ENCODE measurements around the gene TAF3.

Gene TAF3

DNA sequence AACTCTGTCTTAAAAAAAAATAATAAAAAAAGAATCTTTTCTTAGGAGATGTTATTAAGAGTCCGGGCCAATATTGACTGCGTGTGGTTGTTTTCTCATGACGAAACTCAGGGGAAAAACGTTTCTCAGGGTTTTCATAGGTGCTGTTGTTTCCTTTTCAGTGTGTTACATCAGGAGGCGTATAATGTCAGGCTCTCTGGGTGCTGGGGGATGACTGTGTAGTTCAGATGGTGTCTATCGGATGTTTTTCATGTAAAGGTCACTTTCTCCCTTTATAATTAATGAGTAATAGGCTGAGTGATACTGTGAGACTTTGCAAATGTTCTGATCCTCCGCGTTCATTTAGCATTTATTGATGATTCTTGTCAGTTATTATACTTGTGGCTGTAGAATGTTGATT, 84.1 kb downstream of the TAF3 start:
- no peak for ATAC-seq (replicated peaks)
- peaks cover 13% of the 10 kb centered on the region for H3K36me3 Mint-ChIP-seq (ENCODE audit: insufficient read depth)
- H3K4me1 Mint-ChIP-seq (ENCODE audit: low read depth in 2 of 2) = peaks cover 15 to 25% of the 10 kb centered on the region in 2 donors
- DNase-seq = no peak
- H3K9me3 Mint-ChIP-seq = no peaks in the 10 kb centered on the region
- no peaks in the 10 kb centered on the region for H3K27me3 Mint-ChIP-seq
- H3K27ac Mint-ChIP-seq = no peak overlapping the region
- H3K4me3 Mint-ChIP-seq = no peak overlapping the region

DNA sequence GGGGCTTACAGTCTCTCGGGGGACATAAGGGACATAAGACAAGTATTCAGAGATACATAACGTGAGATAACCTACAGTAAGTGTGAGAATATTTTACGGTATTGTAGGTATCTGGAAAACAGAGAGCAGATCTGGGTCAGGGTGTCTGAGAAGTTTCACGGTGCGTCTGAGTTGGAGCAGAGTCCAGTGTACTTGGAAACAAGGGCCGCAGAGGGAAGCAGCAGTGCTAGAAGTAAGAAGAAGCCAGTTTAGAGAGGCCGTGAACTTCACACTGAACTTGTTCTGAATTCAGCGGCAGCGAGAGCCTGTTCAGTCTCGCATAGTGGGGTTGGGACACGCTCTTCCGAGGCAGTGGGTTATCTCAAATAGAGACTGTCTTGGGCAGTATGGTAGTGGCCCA, 85.5 kb downstream of the TAF3 start:
- H3K27me3 Mint-ChIP-seq = no peaks in the 10 kb centered on the region
- ATAC-seq (replicated peaks) = no peak
- DNase-seq = no peak
- H3K4me3 Mint-ChIP-seq = no peak overlapping the region
- peaks cover 16 to 32% of the 10 kb centered on the region in 2 donors for H3K4me1 Mint-ChIP-seq (ENCODE audit: low read depth in 2 of 2)
- no peak overlapping the region for H3K27ac Mint-ChIP-seq
- peaks cover 3% of the 10 kb centered on the region for H3K36me3 Mint-ChIP-seq (ENCODE audit: insufficient read depth)
- no peaks in the 10 kb centered on the region for H3K9me3 Mint-ChIP-seq

GRCh38 chr10:7906128-7906527, 87.8 kb downstream of the TAF3 start:
- H3K27me3 Mint-ChIP-seq = no peaks in the 10 kb centered on the region
- no peaks in the 10 kb centered on the region for H3K9me3 Mint-ChIP-seq
- H3K4me3 Mint-ChIP-seq = no peak overlapping the region
- no peak for DNase-seq
- ATAC-seq (replicated peaks) = no peak
- no peaks in the 10 kb centered on the region for H3K36me3 Mint-ChIP-seq (ENCODE audit: insufficient read depth)
- peaks cover 20 to 31% of the 10 kb centered on the region in 2 donors for H3K4me1 Mint-ChIP-seq (ENCODE audit: low read depth in 2 of 2)
- H3K27ac Mint-ChIP-seq = no peak overlapping the region

DNA sequence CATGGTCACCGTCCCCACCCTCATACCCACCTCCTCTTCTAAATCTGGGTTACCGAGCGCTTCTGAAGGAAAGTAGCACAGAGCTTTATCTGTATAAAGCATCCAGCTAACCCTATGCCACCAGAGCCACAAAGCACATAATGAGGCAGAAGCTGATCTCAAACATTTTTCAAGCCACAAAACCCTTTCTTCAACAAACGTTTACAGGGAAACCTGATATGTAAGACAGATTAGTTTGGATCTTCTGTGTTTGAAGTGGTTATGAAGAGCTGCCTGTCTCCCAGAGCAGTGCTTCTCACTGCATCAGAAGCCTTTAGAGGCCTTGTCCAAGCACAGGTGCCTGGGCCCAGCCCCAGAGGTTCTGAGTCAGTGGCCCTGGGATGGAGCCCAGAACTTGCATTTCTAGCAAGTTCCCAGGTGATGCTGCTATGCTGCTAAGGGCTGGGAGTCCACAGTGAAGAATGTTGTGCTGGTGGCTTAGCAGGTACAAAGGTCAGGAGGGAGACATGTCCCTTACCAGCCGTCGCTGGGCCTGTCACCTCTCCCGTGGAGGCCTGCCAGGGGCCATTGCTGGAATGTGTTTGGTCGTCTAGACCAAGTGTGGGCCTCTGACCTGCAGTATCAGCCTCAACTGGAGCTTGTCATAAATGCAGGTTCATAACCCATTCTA, 90.4 kb downstream of the TAF3 start:
- Mint-ChIP-seq H3K27me3 (no peaks in the 10 kb centered on the region), H3K4me1 (ENCODE audit: low read depth in 2 of 2) (peaks cover 21 to 34% of the 10 kb centered on the region in 2 donors), H3K27ac (no peak overlapping the region), H3K9me3 (no peaks in the 10 kb centered on the region), H3K36me3 (ENCODE audit: insufficient read depth) (no peaks in the 10 kb centered on the region), H3K4me3 (no peak overlapping the region)
- DNase-seq (no peak), ATAC-seq (replicated peaks) (no peak)

DNA sequence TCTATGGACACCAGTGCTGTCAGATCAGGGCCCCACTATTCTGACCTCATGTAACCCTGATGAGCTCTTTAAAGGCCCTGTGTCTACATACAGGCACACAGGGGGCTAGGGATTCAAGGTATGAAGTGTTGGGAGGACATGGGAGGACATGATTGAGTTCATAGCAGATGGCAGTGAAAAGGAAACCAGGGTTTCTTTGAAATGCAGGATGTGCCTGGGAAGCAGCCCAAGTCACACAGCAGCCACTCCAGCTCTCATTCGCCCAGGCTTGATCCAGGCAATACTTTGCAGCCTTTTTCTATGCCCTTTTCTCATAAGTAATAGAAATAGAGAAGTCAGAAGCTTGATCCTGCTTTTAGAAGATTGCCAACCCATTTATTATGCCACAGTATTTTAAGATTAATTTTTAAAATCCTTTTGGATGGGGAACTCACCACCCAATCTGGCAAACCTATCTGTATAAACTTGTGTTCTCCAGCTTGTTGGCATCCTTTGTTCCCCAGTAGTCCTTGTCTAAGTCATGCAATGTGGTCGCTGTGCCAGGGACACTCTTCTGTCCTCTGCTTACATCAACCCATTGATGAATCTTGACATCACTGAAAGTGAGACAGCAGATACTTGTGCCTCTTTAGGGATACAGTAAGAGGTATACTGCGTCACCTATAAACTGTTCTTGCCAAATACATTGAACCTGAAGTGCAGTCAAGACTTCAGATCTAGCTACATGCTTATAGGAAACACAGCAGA, 95.0 kb downstream of the TAF3 start:
- Mint-ChIP-seq H3K36me3 (ENCODE audit: insufficient read depth) (no peaks in the 10 kb centered on the region), H3K27me3 (no peaks in the 10 kb centered on the region), H3K27ac (no peak overlapping the region), H3K9me3 (no peaks in the 10 kb centered on the region), H3K4me1 (ENCODE audit: low read depth in 2 of 2) (peaks cover 9 to 15% of the 10 kb centered on the region in 2 donors), H3K4me3 (no peak overlapping the region)
- ATAC-seq (replicated peaks) = no peak
- no peak for DNase-seq

GRCh38 chr10:7915923-7916536, 97.7 kb downstream of the TAF3 start:
- ATAC-seq (replicated peaks) (no peak), DNase-seq (no peak)
- no peak overlapping the region for H3K27ac Mint-ChIP-seq
- H3K9me3 Mint-ChIP-seq = no peaks in the 10 kb centered on the region
- H3K4me3 Mint-ChIP-seq = no peak overlapping the region
- peaks cover 3 to 5% of the 10 kb centered on the region in 2 donors for H3K4me1 Mint-ChIP-seq (ENCODE audit: low read depth in 2 of 2)
- no peaks in the 10 kb centered on the region for H3K36me3 Mint-ChIP-seq (ENCODE audit: insufficient read depth)
- no peaks in the 10 kb centered on the region for H3K27me3 Mint-ChIP-seq

DNA sequence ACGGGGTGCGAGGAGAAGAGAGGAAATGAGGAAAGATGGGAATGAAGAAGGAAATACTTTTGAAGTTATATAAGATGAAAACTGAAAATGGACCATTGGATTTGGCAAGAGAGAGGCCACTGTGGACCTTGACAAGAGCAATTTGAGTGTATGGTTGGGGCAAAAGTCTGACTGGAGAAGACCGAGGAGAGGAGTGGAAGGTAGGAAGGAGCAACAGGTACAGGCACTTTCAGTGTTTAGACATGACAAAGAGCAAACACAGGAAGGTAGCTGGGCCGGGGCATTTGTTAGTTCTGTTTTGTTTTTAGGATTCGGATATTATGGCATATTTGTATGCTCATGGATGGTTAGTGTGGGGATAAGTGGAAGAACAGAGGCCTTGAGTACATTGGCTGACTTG, 99.4 kb downstream of the TAF3 start:
- no peak overlapping the region for H3K4me3 Mint-ChIP-seq
- H3K4me1 Mint-ChIP-seq (ENCODE audit: low read depth in 2 of 2) = peaks cover 2 to 8% of the 10 kb centered on the region in 2 donors
- no peak for DNase-seq
- H3K9me3 Mint-ChIP-seq = no peaks in the 10 kb centered on the region
- no peaks in the 10 kb centered on the region for H3K36me3 Mint-ChIP-seq (ENCODE audit: insufficient read depth)
- H3K27me3 Mint-ChIP-seq = no peaks in the 10 kb centered on the region
- no peak overlapping the region for H3K27ac Mint-ChIP-seq
- no peak for ATAC-seq (replicated peaks)

GRCh38 chr10:7922707-7923106, 104.4 kb downstream of the TAF3 start:
- Mint-ChIP-seq H3K36me3 (ENCODE audit: insufficient read depth) (peaks cover under 1% of the 10 kb centered on the region), H3K9me3 (no peaks in the 10 kb centered on the region), H3K4me1 (ENCODE audit: low read depth in 2 of 2) (peaks cover 6 to 14% of the 10 kb centered on the region in 2 donors), H3K4me3 (no peak overlapping the region), H3K27me3 (no peaks in the 10 kb centered on the region), H3K27ac (no peak overlapping the region)
- ATAC-seq (replicated peaks) (no peak), DNase-seq (no peak)

DNA sequence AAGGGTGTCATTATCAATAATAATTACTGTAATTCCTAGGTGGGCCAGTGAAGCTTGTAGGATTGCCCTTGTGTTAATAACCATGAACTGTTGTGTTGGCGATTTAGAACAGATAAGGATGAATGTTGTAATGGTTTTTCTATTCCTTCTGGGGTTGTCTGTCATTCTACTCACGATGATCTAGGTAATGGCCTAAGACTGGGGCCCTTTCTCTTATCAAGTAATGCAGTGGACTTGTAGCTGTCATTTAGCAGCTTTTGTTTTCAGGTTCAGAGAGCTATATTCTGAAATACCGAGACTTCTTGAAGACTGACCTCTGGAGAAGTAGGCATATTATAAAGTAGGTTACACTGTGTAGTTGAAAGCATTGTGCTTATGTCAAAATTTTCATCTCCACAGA, 110.2 kb downstream of the TAF3 start:
- Mint-ChIP-seq H3K27me3 (no peaks in the 10 kb centered on the region), H3K9me3 (no peaks in the 10 kb centered on the region), H3K4me3 (no peak overlapping the region), H3K4me1 (ENCODE audit: low read depth in 2 of 2) (peaks cover 16 to 34% of the 10 kb centered on the region in 2 donors), H3K36me3 (ENCODE audit: insufficient read depth) (peaks cover 3% of the 10 kb centered on the region), H3K27ac (no peak overlapping the region)
- DNase-seq (no peak), ATAC-seq (replicated peaks) (no peak)

DNA sequence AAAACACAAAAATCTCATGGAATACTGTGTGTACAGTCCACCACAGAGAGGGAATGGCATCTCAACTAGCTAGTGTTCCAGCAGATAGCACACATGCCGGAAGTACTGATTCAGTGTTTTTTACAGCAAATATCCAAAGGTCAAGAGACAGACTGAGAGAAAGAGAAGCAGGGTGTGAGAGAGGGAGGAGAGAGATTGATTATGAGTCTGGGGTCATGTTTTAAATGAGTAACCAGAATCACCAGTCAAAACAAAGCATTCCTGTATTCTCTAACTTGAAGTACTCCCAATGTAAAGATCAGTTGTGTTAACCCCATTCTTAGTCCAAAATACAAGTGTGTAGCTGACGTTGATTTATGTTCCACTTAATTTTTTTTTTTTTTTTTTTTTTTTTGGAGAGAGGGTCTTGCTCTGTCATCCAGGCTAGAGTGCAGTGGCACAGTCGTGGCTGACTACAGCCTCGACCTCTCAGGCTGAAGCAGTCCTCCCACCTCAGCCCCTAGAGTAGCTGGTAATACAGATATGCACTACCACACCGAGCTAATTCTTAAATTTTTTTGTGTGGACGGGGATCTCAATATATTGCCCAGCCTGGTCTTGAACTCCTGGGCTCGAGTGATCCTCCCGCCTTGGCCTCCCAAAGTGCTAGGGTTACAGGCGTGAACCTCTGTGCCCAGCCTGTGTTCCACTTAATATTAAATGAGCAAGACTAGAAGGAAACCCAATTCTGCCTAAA, 114.2 kb downstream of the TAF3 start:
- DNase-seq (no peak), ATAC-seq (replicated peaks) (no peak)
- no peak overlapping the region for H3K4me3 Mint-ChIP-seq
- H3K9me3 Mint-ChIP-seq = no peaks in the 10 kb centered on the region
- no peak overlapping the region for H3K27ac Mint-ChIP-seq
- H3K36me3 Mint-ChIP-seq (ENCODE audit: insufficient read depth) = peaks cover 6% of the 10 kb centered on the region
- H3K4me1 Mint-ChIP-seq (ENCODE audit: low read depth in 2 of 2) = peaks cover 10 to 33% of the 10 kb centered on the region in 2 donors
- no peaks in the 10 kb centered on the region for H3K27me3 Mint-ChIP-seq

GRCh38 chr10:7933262-7933661, 115.0 kb downstream of the TAF3 start:
- Mint-ChIP-seq H3K27me3 (no peaks in the 10 kb centered on the region), H3K9me3 (no peaks in the 10 kb centered on the region), H3K36me3 (ENCODE audit: insufficient read depth) (peaks cover 3% of the 10 kb centered on the region), H3K4me3 (no peak overlapping the region), H3K4me1 (ENCODE audit: low read depth in 2 of 2) (peaks cover 10 to 28% of the 10 kb centered on the region in 2 donors), H3K27ac (no peak overlapping the region)
- DNase-seq (no peak), ATAC-seq (replicated peaks) (no peak)

DNA sequence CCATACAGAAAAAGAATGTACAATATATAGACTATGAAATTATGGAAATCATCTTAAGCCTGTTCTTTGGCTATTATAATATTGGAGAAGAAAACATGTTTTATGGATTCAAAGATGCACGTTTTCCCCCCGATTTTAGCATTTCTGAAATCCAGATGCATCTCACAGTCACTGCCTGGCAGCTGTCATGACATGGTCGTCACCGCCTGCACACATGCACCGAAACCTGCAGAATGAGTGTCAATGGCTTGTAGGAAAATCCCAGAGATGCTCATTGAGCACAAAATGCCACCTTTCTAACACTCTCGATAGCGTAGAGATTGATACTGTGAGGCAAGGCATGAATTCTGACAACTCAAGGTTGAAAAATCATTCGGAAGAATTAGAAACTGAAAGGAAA, 115.5 kb downstream of the TAF3 start:
- Mint-ChIP-seq H3K36me3 (ENCODE audit: insufficient read depth) (peaks cover 3% of the 10 kb centered on the region), H3K9me3 (no peaks in the 10 kb centered on the region), H3K4me3 (no peak overlapping the region), H3K27me3 (no peaks in the 10 kb centered on the region), H3K4me1 (ENCODE audit: low read depth in 2 of 2) (peaks cover 8 to 23% of the 10 kb centered on the region in 2 donors), H3K27ac (no peak overlapping the region)
- DNase-seq (no peak), ATAC-seq (replicated peaks) (no peak)

DNA sequence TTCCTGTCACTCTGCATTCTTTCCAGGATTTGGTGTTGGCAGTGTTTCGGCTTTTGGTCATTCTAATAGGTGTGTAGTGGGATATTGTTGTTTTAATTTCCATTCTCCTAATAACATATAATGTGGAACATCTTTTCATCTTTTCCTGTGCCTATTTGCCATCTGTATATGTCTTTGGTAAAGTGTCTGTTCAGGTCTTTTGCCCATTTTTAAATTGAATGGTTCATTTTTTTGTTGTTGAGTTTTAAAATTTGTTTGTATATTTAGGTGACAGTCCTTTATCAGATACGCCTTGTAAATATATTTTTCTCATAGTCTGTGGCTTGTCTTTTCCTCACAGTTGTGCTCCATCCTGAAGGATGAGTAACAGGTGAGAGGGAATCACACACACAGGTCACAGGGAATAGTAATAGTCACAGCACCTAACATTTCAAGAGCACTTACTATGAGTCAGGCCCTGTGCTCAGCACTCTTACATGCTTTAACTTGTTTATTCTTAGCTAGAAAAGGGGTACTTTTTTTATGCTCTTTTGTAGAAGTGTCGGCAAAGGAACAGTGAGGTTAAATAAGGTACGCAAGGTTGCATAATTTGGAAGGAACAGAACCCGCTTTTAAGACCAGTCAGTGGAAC, 119.1 kb downstream of the TAF3 start:
- Mint-ChIP-seq H3K4me1 (ENCODE audit: low read depth in 2 of 2) (peaks cover 11 to 28% of the 10 kb centered on the region in 2 donors), H3K36me3 (ENCODE audit: insufficient read depth) (peaks cover 3% of the 10 kb centered on the region), H3K27ac (peak overlapping the region in 1 of 2 donors; percentile 26), H3K9me3 (no peaks in the 10 kb centered on the region), H3K4me3 (no peak overlapping the region), H3K27me3 (no peaks in the 10 kb centered on the region)
- no peak for DNase-seq
- no peak for ATAC-seq (replicated peaks)

Data from effector memory CD8-positive, alpha-beta T cell (primary cell).